Activated T-cell treated with anti-CD3 and anti-CD28 coated beads, Interleukin-2, amount 50 U/mL, for 72 hours (primary cell): Measurements from ENCODE around the gene RTL10. TPM values are rescaled to one million over a fixed set of nuclear protein-coding genes. Genes with fewer than 3 reads are reported as not detected.
A peak's percentile ranks its signal among the peaks of the same experiment; 100 is the strongest.

ENCODE experiments used
- ATAC-seq, 2 donors: fragments of 150-1000 bp; cut with Tn5 transposase; replicated peaks in 1 of 2; 2 replicates each; pipeline ENCODE4 v1.10.0; 2021; ENCODE audit warnings: moderate library complexity in 2 of 2, mild to moderate bottlenecking in 1 of 2
- DNase-seq, 2 donors: peaks; one replicate each; pipeline ENCODE4 v3.0.0; 2021 to 2022; ENCODE audit warnings: mixed read lengths in 1 of 2
- H3K27ac Mint-ChIP-seq: one replicate; pipeline ENCODE4 v1.8.0; 2022; ENCODE audit warnings: mild to moderate bottlenecking, moderate library complexity, mixed read lengths
- H3K27me3 Mint-ChIP-seq: one replicate; pipeline ENCODE4 v1.8.0; 2022; ENCODE audit warnings: low read depth, mixed read lengths
- H3K36me3 Mint-ChIP-seq, 2 donors: one replicate each; pipeline ENCODE4 v1.8.0; 2022; ENCODE audit warnings: mixed read lengths in 2 of 2, mild to moderate bottlenecking in 1 of 2; ENCODE audit not compliant: insufficient read depth in 2 of 2
- H3K4me1 Mint-ChIP-seq: one replicate; pipeline ENCODE4 v1.8.0; 2022; ENCODE audit warnings: low read depth, mixed read lengths
- H3K4me3 Mint-ChIP-seq, 2 donors: one replicate each; pipeline ENCODE4 v1.8.0; 2022; ENCODE audit warnings: mild to moderate bottlenecking in 2 of 2, mixed read lengths in 2 of 2, moderate library complexity in 2 of 2
- H3K9me3 Mint-ChIP-seq, 2 donors: one replicate each; pipeline ENCODE4 v1.8.0; 2022; ENCODE audit warnings: mixed read lengths in 2 of 2
- total RNA-seq, 2 donors: library from RNA; stranded (reverse); gene quantifications; one replicate each; pipeline ENCODE4 v1.2.3, GENCODE V29; 2022

RTL10 gene
- total RNA-seq, 2 donors from 2014 or later, result 15.0 to 16.3 TPM

DNA sequence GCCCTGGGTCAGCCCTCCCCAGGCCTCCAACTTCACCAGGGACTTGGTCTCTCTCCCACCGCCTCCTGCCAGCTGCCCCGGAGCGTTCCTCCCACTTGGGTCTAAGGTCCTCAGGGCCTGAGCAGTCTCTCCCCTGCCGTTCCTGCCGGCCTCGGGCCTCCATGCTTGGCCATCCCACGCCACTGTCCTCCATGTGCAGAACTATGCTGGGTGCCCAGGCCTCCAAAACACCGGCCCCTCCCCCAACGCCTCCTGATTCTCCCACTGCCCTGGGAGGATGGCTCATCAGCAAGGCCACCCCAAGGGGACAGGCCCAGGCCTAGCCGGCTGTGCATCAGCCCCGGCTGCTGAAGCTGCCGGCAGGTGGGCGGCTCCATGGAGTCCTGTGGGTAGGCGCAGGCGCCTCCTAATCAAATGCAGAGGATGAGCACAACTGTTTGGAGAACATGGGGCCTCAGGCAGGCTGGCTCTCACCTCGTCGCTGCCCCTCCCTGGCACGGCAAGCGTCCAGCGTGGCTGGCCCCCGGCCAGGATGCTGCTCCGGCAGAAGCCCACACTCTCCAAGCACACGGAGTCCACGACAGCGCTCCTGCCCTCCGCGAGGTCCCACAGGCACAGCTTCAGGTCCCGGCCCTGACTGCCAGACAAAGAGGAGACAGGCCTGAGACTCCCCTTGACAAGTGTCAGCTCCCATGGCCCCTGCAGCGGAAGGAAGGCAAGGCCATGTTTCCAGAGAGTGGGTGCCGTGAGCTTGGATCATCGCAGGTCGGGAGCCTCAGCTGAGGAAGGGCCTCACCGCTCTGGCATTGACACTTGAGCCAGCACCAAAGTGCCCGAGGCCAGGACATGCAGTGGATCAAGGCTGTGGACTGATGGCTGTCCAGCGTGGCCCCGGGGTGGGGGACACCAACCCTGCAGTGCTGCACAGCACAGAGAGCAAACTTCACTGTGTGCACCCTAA, 42.6 kb downstream of the RTL10 start:
- Mint-ChIP-seq H3K36me3 (no peaks in the 10 kb centered on the region), H3K4me3 (no peak overlapping the region), H3K4me1 (no peaks in the 10 kb centered on the region), H3K9me3 (no peaks in the 10 kb centered on the region), H3K27me3 (no peaks in the 10 kb centered on the region), H3K27ac (no peak overlapping the region)
- DNase-seq (no peak), ATAC-seq (no peak)

DNA sequence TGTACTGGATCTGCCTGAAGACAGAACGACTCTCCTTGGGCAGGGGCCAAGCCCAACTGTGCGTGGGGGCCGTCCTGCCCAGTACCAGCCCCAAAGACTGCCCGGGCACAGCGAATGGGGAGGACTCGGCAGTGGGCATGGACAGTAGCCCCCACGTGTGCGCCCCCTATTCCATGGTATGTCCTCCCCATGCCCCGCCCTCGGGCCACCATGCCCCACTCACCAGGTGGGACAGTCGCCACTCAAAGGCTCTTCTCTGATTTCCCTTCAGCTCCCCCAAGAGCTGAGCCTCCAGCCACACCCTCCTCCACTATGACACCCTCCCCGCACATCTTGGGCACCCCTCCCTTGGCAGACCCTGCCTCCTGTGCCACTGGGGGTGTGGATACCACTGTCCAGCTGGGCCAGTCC, 43.5 kb downstream of the RTL10 start:
- no peak for ATAC-seq
- Mint-ChIP-seq H3K27ac (no peak overlapping the region), H3K9me3 (no peaks in the 10 kb centered on the region), H3K36me3 (no peaks in the 10 kb centered on the region), H3K4me1 (no peaks in the 10 kb centered on the region), H3K4me3 (no peak overlapping the region), H3K27me3 (no peaks in the 10 kb centered on the region)
- DNase-seq, result no peak

DNA sequence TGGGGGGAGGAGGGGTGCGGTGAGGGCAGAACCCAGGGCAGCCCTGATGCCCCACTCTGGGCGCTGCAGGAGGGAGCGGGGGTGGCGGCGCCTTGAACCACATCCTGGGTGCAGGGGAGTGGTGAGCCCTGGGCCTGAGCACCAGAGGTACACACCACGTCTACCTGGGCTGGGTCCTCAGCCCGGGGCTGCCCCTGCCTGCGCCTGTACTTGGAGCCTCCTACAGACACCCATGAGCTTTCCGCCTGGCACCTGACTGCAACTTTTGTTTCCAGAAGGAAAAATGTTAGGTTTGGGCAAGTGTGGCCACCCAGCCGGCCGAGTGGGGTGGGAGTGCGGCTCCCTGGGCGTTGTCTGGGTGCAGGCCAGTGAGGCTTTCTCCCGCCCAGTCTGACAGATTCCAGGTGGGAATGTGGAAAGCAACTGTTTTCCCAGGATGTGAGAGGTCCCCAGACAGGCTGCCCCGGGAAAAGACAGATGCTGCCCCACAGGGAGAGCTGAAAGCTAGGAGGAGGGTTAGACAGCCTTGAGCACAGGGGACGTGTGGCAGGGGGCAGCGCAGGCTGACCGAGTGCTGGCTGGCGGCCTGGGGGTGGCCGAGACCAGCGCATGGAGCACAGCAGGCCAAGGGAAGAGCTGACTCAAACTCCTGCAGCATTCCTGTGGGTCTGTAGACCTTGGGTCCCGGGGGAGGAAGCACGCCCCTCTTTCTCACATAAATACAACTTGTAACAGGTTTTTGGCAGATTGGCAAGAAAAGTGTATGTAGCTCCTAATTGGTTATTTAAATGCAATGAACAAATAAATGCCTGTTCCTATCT, 44.1 kb downstream of the RTL10 start:
- DNase-seq, result no peak
- Mint-ChIP-seq H3K27me3 (no peaks in the 10 kb centered on the region), H3K4me1 (no peaks in the 10 kb centered on the region), H3K36me3 (no peaks in the 10 kb centered on the region), H3K4me3 (no peak overlapping the region), H3K9me3 (no peaks in the 10 kb centered on the region), H3K27ac (no peak overlapping the region)
- ATAC-seq, result peak; percentile 34 to 52

DNA sequence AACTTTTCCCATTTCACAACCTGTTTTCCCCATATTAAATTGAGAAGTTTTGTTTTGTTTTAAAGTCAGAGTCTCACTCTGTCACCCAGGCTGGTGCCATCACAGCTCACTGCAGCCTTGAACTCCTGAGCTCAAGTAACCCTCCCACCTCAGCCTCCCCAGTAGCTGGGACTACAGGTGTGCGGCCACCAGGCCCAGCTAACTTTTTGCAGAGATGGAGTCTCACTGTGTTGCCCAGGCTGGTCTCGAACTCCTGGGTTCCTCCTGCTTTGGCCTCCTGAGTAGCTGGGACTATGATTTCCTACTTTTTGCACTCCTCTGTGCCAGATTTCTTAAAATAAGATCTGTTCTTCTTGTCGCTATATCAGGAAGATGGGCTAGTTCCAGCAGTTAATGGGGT, 44.9 kb downstream of the RTL10 start:
- Mint-ChIP-seq H3K27me3 (no peaks in the 10 kb centered on the region), H3K4me3 (no peak overlapping the region), H3K27ac (no peak overlapping the region), H3K4me1 (no peaks in the 10 kb centered on the region), H3K9me3 (no peaks in the 10 kb centered on the region), H3K36me3 (no peaks in the 10 kb centered on the region)
- no peak for ATAC-seq
- DNase-seq, result no peak

DNA sequence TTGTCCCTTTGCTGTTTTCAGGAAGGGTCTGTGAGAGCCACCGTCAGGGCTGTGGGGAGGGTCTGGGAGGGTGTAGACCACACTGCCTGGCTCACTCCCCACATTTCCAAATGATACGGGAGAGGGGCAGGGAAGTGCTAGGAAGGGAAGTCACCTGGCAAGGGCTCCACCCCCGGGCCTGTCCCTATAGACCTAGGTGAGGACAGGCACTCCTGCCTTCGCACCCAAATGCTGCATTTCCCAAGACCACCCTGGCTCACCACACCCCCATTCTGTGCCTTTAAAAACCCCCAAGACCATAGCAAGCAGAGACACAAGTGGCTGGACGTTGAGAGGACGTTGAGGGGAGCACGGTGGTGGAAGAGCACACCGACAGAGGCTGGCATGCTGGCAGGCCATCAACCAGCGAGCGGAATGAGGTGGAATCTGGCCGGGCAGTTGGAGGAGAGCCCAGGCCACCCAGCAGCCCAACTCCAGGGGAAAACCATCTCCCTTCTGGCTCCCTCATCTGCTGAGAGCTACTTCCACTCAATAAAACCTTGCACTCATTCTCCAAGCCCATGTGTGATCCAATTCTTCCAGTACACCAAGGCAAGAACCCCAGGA, 45.7 kb downstream of the RTL10 start:
- H3K36me3 Mint-ChIP-seq, result no peaks in the 10 kb centered on the region
- no peak overlapping the region for H3K27ac Mint-ChIP-seq
- H3K9me3 Mint-ChIP-seq, result no peaks in the 10 kb centered on the region
- no peak overlapping the region for H3K4me3 Mint-ChIP-seq
- no peak for DNase-seq
- ATAC-seq, result no peak
- no peaks in the 10 kb centered on the region for H3K27me3 Mint-ChIP-seq
- H3K4me1 Mint-ChIP-seq, result no peaks in the 10 kb centered on the region

DNA sequence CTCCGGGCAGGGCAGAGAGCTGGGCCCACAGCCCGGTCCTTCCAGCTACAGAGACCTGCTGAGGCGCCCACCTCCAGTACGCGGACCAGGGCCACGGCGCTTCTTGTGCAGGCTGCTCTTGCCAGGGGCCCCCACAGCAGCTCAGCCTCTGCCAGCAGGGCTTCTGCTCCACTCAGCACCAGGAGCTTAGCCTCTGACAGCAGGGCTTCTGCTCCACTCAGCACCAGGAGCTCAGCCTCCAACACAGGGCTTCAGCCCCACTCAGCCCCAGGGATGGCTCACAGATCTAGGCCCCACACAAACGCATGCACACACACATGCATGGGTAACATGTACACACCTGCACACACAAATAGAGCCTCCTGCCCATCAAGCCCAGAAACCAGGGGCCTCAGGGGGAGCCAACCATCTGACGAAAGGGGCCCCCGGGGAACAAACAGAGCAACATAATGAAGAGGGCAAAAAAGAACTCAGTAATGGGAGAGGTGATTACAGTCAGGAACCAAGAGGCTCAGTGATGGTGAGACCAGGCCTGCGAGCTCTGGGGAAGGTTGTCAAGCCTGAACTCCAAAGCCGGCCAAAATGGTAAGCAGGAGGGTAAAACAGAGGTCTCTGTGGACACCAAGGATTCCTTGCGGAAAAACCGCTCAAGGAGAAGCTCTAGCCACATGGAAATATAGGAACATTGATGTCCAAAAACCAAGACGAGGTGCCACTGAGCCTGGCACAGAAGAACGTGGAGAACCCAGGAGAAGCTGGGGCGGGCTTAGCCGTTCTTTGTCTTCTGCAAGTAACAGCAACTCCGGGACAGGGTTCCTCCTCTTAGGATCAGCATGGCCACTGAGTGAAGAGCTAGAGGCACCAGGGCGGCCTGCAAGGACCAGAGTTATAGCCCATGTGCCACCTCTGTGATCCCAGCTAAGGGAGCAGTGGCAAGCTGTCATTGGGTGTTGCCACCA, 46.5 kb downstream of the RTL10 start:
- Mint-ChIP-seq H3K27ac (no peak overlapping the region), H3K4me3 (no peak overlapping the region), H3K9me3 (no peaks in the 10 kb centered on the region), H3K4me1 (no peaks in the 10 kb centered on the region), H3K36me3 (no peaks in the 10 kb centered on the region), H3K27me3 (no peaks in the 10 kb centered on the region)
- DNase-seq (no peak), ATAC-seq (no peak)

DNA sequence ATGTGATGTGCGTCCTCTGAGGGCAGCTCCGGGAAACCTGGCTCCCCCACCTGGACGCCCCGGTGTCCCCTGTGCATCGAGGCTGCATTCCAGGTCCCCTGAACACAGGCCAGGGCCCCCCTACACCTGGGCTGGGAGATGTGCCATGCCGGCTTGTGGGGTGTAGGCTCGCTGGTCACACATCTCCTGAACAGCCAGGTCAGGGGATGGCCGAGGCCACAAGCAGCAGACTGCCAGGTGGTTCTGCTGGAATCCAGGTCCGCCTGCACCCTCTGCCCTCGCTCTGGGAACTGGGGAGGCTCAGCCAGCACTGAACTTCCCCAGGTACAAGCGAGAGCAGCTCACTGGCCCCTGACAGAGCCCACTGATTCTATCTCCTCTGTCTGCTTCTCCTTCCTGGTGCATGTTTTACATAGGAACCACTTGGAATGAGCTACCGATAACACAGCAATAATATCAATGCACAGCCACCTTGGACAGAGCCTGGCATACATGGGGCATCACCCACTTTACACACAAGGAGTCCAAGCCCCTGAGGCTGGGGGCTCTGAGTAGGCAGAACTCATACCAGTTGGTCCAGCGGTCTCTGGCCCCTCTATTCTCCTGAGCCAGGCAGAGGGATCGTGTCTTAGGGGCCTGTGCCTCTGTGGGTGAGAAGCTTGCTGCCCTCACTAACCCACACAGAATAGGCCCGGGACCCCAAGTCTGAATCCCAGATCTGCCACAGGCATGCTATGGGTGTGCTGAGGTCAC, 47.3 kb downstream of the RTL10 start:
- no peak overlapping the region for H3K27ac Mint-ChIP-seq
- H3K4me3 Mint-ChIP-seq, result no peak overlapping the region
- ATAC-seq, result no peak

DNA sequence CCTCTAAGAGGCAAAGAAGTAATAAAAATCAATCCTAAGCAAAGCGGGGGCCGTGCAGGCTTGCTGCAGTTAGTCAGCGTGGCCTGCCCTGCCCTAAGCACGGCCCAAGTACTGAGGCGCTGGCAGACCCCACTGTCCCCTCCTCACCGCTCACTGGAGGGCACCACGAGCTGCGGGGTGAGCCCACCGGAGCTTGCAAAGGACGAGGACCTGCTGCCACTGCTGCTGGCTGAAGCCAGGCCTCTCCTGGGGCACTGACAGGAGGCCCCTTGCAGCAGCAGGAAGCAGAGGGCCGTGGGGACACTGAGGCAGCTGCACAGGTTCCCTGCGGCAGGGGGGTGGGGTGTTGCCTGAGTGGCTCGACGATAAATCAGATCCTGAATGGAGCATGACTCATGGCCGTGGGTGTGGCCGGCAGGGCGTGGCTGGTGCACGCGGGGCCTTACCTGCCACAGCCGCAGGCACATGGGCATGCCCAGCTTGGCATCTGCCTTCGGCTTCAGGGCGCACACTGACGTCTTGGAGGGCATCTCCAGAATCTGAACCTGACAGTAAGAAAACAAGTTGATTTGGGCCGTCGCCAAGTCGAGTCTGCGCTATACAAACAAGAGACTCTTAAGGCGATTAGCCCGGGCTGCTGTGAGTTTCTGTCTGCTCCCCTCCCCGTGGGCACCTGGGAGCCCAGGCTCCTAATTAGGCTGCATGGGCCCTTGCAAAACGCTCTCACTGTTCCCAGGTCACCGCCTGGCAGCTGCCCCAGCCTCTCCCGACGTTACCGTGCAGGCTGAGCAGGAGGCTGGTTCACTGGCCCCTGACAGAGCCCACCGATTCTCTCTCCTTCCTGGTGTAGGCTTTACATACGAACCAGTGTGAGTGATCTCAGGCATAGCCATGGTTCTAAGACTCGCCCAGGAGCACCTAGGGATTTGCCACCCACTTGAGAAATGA, 48.2 kb downstream of the RTL10 start:
- no peak overlapping the region for H3K4me3 Mint-ChIP-seq
- no peaks in the 10 kb centered on the region for H3K27me3 Mint-ChIP-seq
- H3K4me1 Mint-ChIP-seq, result no peaks in the 10 kb centered on the region
- no peak for DNase-seq
- H3K36me3 Mint-ChIP-seq, result no peaks in the 10 kb centered on the region
- no peak for ATAC-seq
- no peak overlapping the region for H3K27ac Mint-ChIP-seq
- no peaks in the 10 kb centered on the region for H3K9me3 Mint-ChIP-seq

More for the DNA sequence above, 47.3 kb downstream of the RTL10 start:
- H3K36me3 Mint-ChIP-seq, result no peaks in the 10 kb centered on the region
- no peaks in the 10 kb centered on the region for H3K27me3 Mint-ChIP-seq
- H3K4me1 Mint-ChIP-seq, result no peaks in the 10 kb centered on the region
- H3K9me3 Mint-ChIP-seq, result no peaks in the 10 kb centered on the region
- no peak for DNase-seq

DNA sequence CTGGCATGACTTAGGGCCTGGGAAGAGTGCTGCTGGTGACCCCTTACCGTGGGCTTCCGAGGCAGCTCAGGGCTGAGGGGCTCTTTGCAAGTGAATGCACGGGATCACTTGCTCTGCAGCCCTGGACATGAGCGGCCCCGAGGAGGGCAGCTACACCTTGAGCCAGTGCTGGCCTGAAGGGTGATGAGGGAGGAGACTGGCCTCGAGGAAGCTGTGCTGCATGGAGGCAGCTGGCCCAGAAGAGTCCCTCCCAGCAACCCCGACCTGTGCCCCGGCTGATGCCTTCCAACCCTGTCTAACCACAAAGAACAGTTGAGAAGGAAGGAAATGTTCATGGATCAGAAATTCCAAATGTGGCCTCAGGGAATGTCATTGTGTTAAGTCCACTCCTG, 48.9 kb downstream of the RTL10 start:
- H3K9me3 Mint-ChIP-seq, result no peaks in the 10 kb centered on the region
- ATAC-seq (no peak), DNase-seq (no peak)
- no peaks in the 10 kb centered on the region for H3K27me3 Mint-ChIP-seq
- H3K36me3 Mint-ChIP-seq, result no peaks in the 10 kb centered on the region
- H3K27ac Mint-ChIP-seq, result no peak overlapping the region
- no peaks in the 10 kb centered on the region for H3K4me1 Mint-ChIP-seq
- no peak overlapping the region for H3K4me3 Mint-ChIP-seq
